Neural progenitor cell (in vitro differentiated cells): Measurements from ENCODE around the gene ALPK1. TPM values are rescaled to one million over a fixed set of nuclear protein-coding genes. Genes with fewer than 3 reads are reported as not detected.
A peak's percentile ranks its signal among the peaks of the same experiment; 100 is the strongest.

ENCODE experiments used
- DNase-seq: peaks from one replicate; pipeline ENCODE4 v3.0.0-alpha.2; 2016; ENCODE audit warnings: low spot score
- H2AFZ ChIP-seq: fragments of 200-600 bp; sonication (generic); replicated peaks from 2 replicates; pipeline ENCODE4 v1.6.1; 2016; ENCODE audit warnings: antibody characterized with exemption
- H3F3A ChIP-seq: fragments of 200-600 bp; sonication (generic); 2 replicates; pipeline ENCODE4 v1.6.1; 2016; ENCODE audit warnings: antibody characterized with exemption, low read depth
- H3K27ac ChIP-seq: fragments of 200-600 bp; sonication (generic); 2 replicates; pipeline ENCODE4 v1.5.1; 2016; ENCODE audit warnings: mild to moderate bottlenecking
- H3K27me3 ChIP-seq: fragments of 200-600 bp; sonication (generic); 2 replicates; pipeline ENCODE4 v1.6.1; 2016; ENCODE audit warnings: mild to moderate bottlenecking, moderate library complexity
- H3K36me3 ChIP-seq: fragments of 200-600 bp; sonication (generic); 2 replicates; pipeline ENCODE4 v1.5.1; 2016
- H3K4me1 ChIP-seq: fragments of 200-600 bp; sonication (generic); 2 replicates; pipeline ENCODE4 v1.6.1; 2016; ENCODE audit warnings: mixed run types
- H3K4me2 ChIP-seq: fragments of 200-600 bp; sonication (generic); 2 replicates; pipeline ENCODE4 v1.6.1; 2016
- H3K4me3 ChIP-seq: fragments of 200-600 bp; sonication (generic); 2 replicates; pipeline ENCODE4 v1.5.1; 2016
- H3K79me2 ChIP-seq: fragments of 200-600 bp; sonication (generic); 2 replicates; pipeline ENCODE4 v1.6.1; 2016; ENCODE audit warnings: low read depth
- H3K9ac ChIP-seq: fragments of 200-600 bp; sonication (generic); 2 replicates; pipeline ENCODE4 v1.6.1; 2016
- H3K9me3 ChIP-seq: fragments of 200-600 bp; sonication (generic); 2 replicates; pipeline ENCODE4 v1.5.1; 2016; ENCODE audit warnings: low read depth
- H4K20me1 ChIP-seq: fragments of 200-600 bp; sonication (generic); 2 replicates; pipeline ENCODE4 v1.6.1; 2016; ENCODE audit warnings: low read depth
- H3K27ac Mint-ChIP-seq: 3 replicates; pipeline ENCODE4 v1.8.0; 2021; ENCODE audit warnings: mixed read lengths
- H3K27me3 Mint-ChIP-seq: 2 replicates; pipeline ENCODE4 v1.8.0; 2022; ENCODE audit warnings: low read depth, mild to moderate bottlenecking, inconsistent platforms, moderate library complexity, mixed read lengths; ENCODE audit not compliant: insufficient read depth
- H3K36me3 Mint-ChIP-seq: 3 replicates; pipeline ENCODE4 v1.8.0; 2021; ENCODE audit warnings: mixed read lengths
- H3K4me1 Mint-ChIP-seq: 3 replicates; pipeline ENCODE4 v1.8.0; 2021; ENCODE audit warnings: mixed read lengths
- H3K4me3 Mint-ChIP-seq: 3 replicates; pipeline ENCODE4 v1.8.0; 2021; ENCODE audit warnings: mild to moderate bottlenecking, moderate library complexity, mixed read lengths
- H3K9me3 Mint-ChIP-seq: 3 replicates; pipeline ENCODE4 v1.8.0; 2020; ENCODE audit warnings: mixed read lengths
- EZH2 ChIP-seq: fragments of 200-600 bp; sonication (generic); IDR thresholded peaks from 2 replicates; pipeline ENCODE4 v1.6.1; 2017; ENCODE audit warnings: antibody characterized with exemption, mild to moderate bottlenecking, moderate library complexity
- EZH2phosphoT487 ChIP-seq: fragments of 200-600 bp; sonication (generic); IDR thresholded peaks from 2 replicates; pipeline ENCODE4 v1.6.1; 2017; ENCODE audit warnings: antibody characterized with exemption
- total RNA-seq: library from RNA; depleted of rRNA; stranded (reverse); fragments of >200 nt; gene quantifications from 2 replicates; pipeline ENCODE4 v1.2.3, GENCODE V29; 2015; ENCODE audit warnings: low replicate concordance
- TF ChIP-seq, protein P1 (sequence below): fragments of 200-600 bp; sonication (generic); IDR thresholded peaks from 2 replicates; pipeline ENCODE4 v1.5.1; 2017; ENCODE audit warnings: antibody characterized with exemption, mild to moderate bottlenecking

The ALPK1 gene
- total RNA-seq, 1 donor from 2014 or later, result 0.41 TPM

DNA sequence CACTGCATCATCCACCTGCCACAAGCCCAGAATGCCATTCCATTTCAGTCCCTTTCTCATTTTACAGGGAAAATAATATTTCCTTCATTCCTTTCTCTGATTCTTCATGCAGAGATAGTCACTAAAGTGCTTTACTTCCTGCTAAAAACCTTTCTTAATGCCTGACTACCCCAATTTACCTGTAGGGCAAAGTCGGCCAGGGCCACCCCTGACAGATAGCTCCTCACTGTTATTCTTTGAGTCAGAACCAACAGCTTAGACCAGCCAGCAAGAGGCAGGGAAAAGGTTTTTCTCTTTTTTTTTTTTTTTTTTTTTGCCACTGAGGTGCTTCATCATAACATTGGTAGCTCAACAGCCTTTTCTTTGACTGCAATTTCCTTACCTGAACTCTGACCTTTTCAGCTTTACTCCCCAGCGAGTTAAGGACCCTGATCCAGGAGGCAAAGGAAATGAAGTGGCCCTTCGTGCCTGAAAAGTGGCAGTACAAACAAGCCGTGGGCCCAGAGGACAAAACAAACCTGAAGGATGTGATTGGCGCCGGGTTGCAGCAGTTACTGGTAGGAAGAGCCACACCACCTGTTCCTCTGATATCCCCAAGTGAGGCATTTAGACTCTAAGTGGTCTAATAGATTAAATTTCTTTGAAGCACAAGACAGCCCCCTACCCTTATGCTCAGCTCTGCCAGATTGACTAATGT lies 85.0 kb downstream of the ALPK1 start:
- H3K27ac ChIP-seq, result peak overlapping the region; percentile 41

DNA sequence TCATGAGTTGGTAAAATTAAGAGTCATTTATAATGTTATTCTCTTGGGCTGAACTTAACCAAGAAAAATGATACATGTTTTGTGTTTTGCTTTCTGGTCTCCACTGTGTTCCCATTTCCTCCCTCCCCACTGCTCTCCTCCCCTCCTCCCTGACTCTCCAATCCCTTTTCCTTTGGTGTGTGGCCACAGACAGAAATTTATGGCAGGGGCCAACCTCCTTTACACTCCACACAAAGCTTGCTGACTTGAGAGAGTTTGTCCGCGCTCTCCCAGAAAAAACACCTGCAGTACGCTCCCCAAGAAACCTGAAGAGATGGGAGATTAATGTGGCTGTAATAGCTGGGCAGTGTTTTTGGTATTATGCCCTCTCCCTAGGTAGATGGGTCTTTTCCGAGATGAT lies 88.9 kb downstream of the ALPK1 start:
- Mint-ChIP-seq H3K27ac (no peak overlapping the region), H3K4me3 (no peak overlapping the region), H3K27me3 (peaks cover 5% of the 10 kb centered on the region), H3K9me3 (no peaks in the 10 kb centered on the region), H3K4me1 (peaks cover 22% of the 10 kb centered on the region), H3K36me3 (no peaks in the 10 kb centered on the region)
- Histone ChIP-seq H3K4me2 (peak overlapping the region; percentile 11), H3K36me3 (no peaks in the 10 kb centered on the region), H4K20me1 (no peaks in the 10 kb centered on the region), H3K9ac (no peak overlapping the region), H3K4me1 (peaks cover 57% of the 10 kb centered on the region), H3K4me3 (no peak overlapping the region), H3F3A (peaks cover 30% of the 10 kb centered on the region), H3K27ac (no peak overlapping the region), H3K79me2 (no peaks in the 10 kb centered on the region), H2AFZ (peak overlapping the region; percentile 51), H3K9me3 (no peaks in the 10 kb centered on the region), H3K27me3 (peaks cover 13% of the 10 kb centered on the region)
- TF ChIP-seq EZH2phosphoT487 (no peak), EZH2 (no peak)
- TF ChIP-seq, protein P1, sequence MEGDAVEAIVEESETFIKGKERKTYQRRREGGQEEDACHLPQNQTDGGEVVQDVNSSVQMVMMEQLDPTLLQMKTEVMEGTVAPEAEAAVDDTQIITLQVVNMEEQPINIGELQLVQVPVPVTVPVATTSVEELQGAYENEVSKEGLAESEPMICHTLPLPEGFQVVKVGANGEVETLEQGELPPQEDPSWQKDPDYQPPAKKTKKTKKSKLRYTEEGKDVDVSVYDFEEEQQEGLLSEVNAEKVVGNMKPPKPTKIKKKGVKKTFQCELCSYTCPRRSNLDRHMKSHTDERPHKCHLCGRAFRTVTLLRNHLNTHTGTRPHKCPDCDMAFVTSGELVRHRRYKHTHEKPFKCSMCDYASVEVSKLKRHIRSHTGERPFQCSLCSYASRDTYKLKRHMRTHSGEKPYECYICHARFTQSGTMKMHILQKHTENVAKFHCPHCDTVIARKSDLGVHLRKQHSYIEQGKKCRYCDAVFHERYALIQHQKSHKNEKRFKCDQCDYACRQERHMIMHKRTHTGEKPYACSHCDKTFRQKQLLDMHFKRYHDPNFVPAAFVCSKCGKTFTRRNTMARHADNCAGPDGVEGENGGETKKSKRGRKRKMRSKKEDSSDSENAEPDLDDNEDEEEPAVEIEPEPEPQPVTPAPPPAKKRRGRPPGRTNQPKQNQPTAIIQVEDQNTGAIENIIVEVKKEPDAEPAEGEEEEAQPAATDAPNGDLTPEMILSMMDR, result no peak
- no peak for DNase-seq

More for the DNA sequence above, 85.0 kb downstream of the ALPK1 start:
- Histone ChIP-seq H3K27me3 (peaks cover 26% of the 10 kb centered on the region), H2AFZ (no peak overlapping the region), H3K4me2 (peak overlapping the region; percentile 48), H3K4me1 (peaks cover 91% of the 10 kb centered on the region), H3K9ac (no peak overlapping the region), H4K20me1 (no peaks in the 10 kb centered on the region), H3K79me2 (no peaks in the 10 kb centered on the region), H3K9me3 (no peaks in the 10 kb centered on the region), H3K4me3 (no peak overlapping the region), H3K36me3 (no peaks in the 10 kb centered on the region), H3F3A (peaks cover 60% of the 10 kb centered on the region)
- Mint-ChIP-seq H3K27ac (no peak overlapping the region), H3K4me3 (no peak overlapping the region), H3K4me1 (peaks cover 51% of the 10 kb centered on the region), H3K36me3 (no peaks in the 10 kb centered on the region), H3K9me3 (no peaks in the 10 kb centered on the region), H3K27me3 (peaks cover 8% of the 10 kb centered on the region)
- TF ChIP-seq EZH2phosphoT487 (no peak), EZH2 (no peak)
- TF ChIP-seq, protein P1, result no peak
- peak; percentile 37 for DNase-seq

DNA sequence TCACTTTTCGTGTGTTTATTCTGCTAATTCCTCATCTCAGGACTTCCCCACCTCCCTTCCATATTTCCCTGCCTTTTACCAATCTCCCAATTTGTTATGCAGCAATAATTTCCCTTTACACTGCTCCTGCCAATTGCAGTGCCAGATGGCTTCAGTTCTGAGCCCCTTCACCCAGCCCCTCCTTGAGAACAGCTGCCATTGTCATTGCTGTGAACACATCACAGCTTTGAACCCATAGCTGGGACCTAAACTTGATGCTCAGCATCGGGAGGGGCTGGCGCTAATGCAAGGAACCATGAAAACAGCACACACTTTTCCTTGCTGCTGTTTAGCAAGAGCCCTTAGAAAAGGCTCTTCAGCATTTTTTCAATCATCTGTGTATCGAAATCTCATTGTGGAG lies 104.9 kb downstream of the ALPK1 start:
- no peak overlapping the region for H3K27ac Mint-ChIP-seq
- TF ChIP-seq EZH2phosphoT487 (no peak), EZH2 (no peak)
- TF ChIP-seq, protein P1, result no peak
- no peak overlapping the region for H3K9ac ChIP-seq
- H3K9me3 Mint-ChIP-seq, result no peaks in the 10 kb centered on the region
- H3K79me2 ChIP-seq, result no peaks in the 10 kb centered on the region
- H3K9me3 ChIP-seq, result no peaks in the 10 kb centered on the region
- H3K4me3 ChIP-seq, result no peak overlapping the region
- no peaks in the 10 kb centered on the region for H3K27me3 ChIP-seq
- no peak overlapping the region for H2AFZ ChIP-seq
- H3F3A ChIP-seq, result peaks cover 43% of the 10 kb centered on the region
- no peaks in the 10 kb centered on the region for H3K36me3 Mint-ChIP-seq
- H3K4me1 ChIP-seq, result peaks cover 41% of the 10 kb centered on the region
- H3K4me2 ChIP-seq, result peak overlapping the region; percentile 76
- H4K20me1 ChIP-seq, result no peaks in the 10 kb centered on the region
- peak; percentile 23 for DNase-seq
- peak overlapping the region; percentile 95 for H3K27ac ChIP-seq
- no peak overlapping the region for H3K4me3 Mint-ChIP-seq
- H3K27me3 Mint-ChIP-seq, result no peaks in the 10 kb centered on the region
- H3K4me1 Mint-ChIP-seq, result peaks cover 29% of the 10 kb centered on the region
- H3K36me3 ChIP-seq, result no peaks in the 10 kb centered on the region
